Inflammatory macrophage (primary cell): Measurements from ENCODE around the gene CHEK1.

Experiments
- DNase-seq, 2 donors: peaks; one replicate each; pipeline ENCODE4 v3.0.0-alpha.2; 2020 to 2022

The CHEK1 gene

GRCh38 chr11:125626288-125626950 lies 1.5 kb downstream of the CHEK1 start:
- DNase-seq, result no peak

GRCh38 chr11:125627236-125627910 lies 2.4 kb downstream of the CHEK1 start:
- DNase-seq, result no peak

- DNase-seq, result no peak
Observed at GRCh38 chr11:125637840-125638239, 12.9 kb downstream of the CHEK1 start.

DNA sequence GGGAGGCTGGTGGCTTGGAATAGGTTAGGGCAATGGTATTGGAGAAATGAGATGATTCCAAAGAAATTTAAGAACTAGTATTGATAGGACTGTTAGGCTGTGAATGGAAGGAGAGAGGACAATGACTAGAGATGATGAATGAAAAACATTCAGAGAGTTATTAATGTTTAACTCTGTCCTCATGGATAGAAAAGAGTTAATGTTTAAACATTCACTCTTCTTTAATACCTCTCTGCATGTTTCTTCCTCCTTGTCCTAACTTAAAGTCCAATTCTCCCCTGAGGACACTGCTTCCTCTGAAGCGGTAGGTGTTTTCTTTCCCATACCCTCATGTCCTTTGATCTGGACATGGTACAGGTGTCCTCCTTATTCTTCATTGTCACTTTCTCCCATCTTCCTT lies 13.4 kb downstream of the CHEK1 start:
- DNase-seq, result no peak

DNA sequence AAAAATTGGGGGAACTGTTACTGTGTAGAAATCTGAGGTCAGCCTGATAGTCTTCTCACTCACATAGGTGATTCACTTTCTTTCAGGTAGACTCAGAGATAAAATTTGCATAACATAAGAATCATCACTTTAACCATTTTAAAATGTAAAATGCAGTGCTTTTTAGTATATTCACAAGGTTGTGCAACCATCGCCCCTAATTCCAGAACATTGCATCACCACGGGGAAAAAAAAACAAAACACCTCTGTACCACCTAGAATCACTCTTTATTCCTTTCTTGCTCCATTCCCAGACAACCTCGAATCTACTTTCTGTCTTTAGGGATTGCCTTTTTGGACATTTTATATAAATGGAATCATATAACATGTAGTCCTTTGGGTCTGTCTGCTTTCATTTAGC lies 20.9 kb downstream of the CHEK1 start:
- no peak for DNase-seq

GRCh38 chr11:125649465-125650166 lies 24.7 kb downstream of the CHEK1 start:
- no peak for DNase-seq

- no peak for DNase-seq
Observed at GRCh38 chr11:125662689-125663088, 37.7 kb downstream of the CHEK1 start.

- DNase-seq, result no peak
Observed at GRCh38 chr11:125663910-125664309, 38.9 kb downstream of the CHEK1 start.

GRCh38 chr11:125667151-125667550 lies 42.2 kb downstream of the CHEK1 start:
- no peak for DNase-seq

GRCh38 chr11:125670172-125670571 lies 45.2 kb downstream of the CHEK1 start:
- no peak for DNase-seq

DNA sequence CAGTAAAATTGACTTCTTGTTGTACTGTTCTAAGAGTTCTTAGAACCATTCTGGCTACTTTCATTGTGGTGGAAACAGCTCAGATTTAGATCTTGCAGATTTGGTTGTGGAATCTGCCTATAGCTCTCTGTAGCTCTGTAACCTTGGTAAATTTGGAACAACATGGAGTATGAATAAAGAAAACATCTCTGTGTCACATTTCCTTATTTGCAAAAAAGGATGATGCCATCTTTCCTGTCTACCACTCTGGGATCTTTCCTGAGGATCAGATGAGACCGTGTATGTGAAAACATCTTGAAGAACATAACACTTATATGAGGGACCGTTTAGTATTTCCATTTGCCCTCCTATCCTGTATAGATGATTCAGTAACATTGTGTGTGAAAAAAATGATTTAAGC lies 46.6 kb downstream of the CHEK1 start:
- no peak for DNase-seq

DNA sequence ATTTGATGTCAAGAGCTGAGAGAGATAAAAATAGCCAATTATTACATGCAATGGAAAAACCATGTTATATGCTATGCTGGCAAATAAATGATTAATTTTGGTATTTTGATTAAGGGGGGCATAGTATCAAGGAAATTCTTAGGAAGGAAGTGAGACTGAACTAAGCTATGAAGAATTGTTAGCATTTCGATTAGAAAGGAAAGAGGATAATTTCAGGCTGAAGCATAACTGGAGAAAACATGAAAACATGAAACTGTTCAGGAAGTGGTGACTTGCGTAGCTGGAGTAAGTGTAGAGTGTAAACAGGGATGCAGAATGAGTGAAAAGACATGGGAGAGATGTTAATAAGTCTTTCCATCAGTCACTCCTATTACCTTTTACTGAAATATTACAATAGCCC lies 49.2 kb downstream of the CHEK1 start:
- DNase-seq, result no peak

DNA sequence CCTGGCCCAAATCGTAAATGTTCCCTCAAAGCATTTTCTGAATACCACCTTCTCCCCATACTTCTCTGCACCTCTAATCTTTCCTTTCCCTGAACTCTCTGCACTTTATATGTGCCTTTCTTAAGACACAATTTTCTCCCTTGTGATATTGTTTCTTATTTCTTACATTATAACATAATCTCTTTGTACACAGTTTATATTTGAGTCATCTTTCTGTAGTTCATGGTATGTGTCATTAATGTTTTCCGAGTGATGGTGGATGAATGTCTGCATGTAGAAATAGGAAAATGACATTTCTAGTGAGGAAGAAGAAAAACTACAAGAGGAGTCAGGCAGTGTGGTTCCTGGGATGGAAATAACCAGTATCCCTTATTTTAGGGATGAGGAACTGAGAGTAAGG lies 50.2 kb downstream of the CHEK1 start:
- no peak for DNase-seq

GRCh38 chr11:125679397-125679796 lies 54.4 kb downstream of the CHEK1 start:
- no peak for DNase-seq

DNA sequence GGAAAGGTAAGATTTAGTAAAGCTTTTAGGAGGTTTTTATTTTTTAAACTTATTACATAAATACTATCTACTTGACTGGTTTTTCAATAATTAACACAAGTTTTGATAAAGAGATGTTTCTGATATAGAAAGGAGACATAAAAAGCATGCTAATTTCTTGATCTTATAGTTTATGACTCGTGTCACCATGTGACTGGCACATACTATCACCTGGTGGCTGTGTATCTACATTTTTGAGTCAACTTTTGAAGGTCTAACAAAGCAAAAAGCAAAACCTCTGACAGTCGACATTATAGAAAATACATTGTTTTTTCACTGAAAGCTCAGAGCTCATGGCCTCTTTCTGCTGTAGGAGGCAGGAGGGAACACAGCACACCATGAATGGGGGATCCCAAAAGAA lies 54.9 kb downstream of the CHEK1 start:
- DNase-seq, result no peak

DNA sequence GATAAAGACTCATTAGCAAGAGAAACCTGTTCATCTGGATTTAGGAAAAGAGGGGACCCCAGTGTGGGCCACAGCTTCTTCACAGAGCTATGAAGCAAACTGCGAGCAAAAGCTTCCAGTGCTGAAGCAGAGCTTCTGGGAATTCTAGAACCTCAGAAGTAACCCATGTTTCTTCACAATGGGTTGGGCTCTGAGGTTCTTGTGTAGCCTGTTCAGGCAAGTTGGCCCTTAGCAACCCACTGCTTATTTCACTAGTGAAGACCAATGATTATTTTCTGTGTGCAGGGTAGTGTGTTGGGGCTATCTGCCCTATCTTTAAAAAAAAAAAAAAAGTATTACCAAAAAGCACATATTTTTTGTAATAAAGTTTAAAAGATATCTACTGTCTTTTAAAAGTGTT lies 55.8 kb downstream of the CHEK1 start, which contains the start of gene ACRV1:
ACRV1 (minus strand) TSS at position 101 of the 400 bp plus-strand sequence; CDS start at position 34, 67 bp downstream.
- no peak for DNase-seq

DNA sequence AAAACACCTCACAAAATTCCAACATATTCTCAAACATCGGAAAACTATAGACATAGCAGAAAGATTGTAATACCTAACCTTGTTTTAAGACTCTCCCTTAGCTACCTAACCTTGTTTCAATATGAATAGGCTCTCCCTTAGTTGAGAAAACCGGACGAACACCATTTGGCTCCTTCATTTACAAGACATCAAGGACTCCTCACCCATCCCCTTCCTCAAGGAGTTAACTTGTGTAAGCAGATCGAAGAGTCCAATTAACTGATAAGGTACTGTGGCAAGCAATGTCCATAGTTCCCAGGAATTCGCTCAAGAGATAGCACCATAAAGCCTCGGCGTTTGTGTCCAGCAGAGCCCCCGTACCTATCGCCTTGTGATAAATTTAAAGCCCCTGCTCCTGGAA lies 60.3 kb downstream of the CHEK1 start:
- no peak for DNase-seq

DNA sequence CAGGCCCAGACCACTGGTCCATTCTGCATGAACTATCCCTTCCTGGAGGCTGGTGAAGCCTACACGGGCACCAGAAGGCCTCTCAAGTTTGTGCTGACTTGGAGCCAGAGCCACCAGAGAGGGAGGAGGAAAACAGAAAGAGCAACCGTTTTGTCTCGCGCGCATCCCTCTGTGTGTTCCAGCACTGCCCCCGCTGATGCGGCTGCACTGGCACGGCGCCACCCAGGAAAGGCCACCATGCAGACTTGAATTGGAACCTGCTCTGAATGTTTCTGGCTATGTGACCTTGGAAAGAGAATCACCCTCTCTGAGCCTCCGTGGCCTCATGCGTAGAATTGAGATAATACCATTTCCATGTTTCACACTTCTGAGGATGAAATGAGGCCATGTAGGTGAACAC lies 63.1 kb downstream of the CHEK1 start:
- DNase-seq, result no peak

DNA sequence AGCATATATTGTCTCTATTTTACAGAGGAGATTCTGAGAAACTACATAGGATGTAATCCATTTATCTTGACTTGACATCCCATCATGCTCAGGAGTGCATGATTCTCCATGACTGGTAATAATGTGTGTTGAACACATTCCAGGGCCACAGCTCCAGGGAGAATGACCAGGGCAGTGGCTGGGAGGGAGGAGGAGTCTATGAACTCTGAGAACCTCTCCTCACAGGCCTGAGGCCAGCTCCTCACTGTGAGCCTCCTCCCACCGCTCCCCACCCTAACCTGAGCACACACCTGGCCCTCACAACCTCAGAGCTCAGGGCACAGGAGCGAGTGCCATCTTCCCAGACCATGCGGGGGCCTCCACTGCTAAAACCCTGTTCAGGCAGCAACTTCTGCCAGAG lies 63.7 kb downstream of the CHEK1 start:
- DNase-seq, result no peak

- no peak for DNase-seq
Observed at GRCh38 chr11:125689274-125689859, 64.4 kb downstream of the CHEK1 start.

- DNase-seq, result no peak
Observed at GRCh38 chr11:125690006-125690405, 65.0 kb downstream of the CHEK1 start.

DNA sequence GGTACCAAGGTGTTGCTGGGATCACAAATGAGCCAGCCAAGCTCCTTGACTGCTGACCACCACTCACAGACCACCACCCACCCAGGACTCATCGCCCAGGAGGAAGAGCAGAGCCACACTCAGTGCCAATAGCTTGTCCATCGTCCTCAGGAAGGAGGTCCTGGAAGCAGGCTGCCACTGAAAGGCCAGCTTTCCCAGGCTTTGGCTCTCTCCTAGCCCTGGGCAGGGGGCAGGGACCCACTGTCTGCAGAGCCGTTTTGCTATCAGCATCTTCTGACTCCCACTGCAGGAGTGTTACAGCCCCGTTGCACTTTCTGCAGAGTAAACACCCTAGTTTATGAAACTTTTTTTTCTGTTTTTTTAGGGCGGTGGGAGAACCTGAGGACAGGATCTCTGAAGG lies 67.9 kb downstream of the CHEK1 start:
- DNase-seq, result no peak

GRCh38 chr11:125694951-125695350 lies 70.0 kb downstream of the CHEK1 start:
- no peak for DNase-seq
